SH-SY5Y (cell line): Measurements from ENCODE around the gene LRRTM2.

Experiments used
- GATA2 ChIP-seq: IDR thresholded peaks from 2 replicates; pipeline ENCODE4 v1.6.1; 2011; ENCODE audit warnings: mild to moderate bottlenecking, low read depth, low read length
- GATA3 ChIP-seq: IDR thresholded peaks from 2 replicates; pipeline ENCODE4 v1.6.1; 2011; ENCODE audit warnings: low read depth, mild to moderate bottlenecking, low read length, moderate library complexity

- TF ChIP-seq GATA2 (no peak), GATA3 (no peak)
These were observed 9.4 kb upstream of the LRRTM2 start for GRCh38 chr5:138884554-138884953.
